Naive thymus-derived CD4-positive, alpha-beta T cell (primary cell): ENCODE data around the gene ICAM5. TPM values are rescaled to one million over a fixed set of nuclear protein-coding genes. Genes with fewer than 3 reads are reported as not detected.
"Not testable (repeated sequence)": the region's sequence is repeated elsewhere in the genome, so short reads cannot be mapped to it uniquely, and the experiment has no call there.

Experiments
- ATAC-seq: fragments of 150-1000 bp; cut with Tn5 transposase; 2 replicates; pipeline ENCODE4 v1.10.0; 2021; ENCODE audit warnings: mild to moderate bottlenecking, moderate library complexity
- CTCF ChIA-PET: fragments of 350-600 bp; sonication (Branson Sonifier 250); formaldehyde crosslinking; loops from one replicate; lab custom pipeline; 2021; ENCODE audit warnings: antibody characterized with exemption; lab: Charles Lee
- POLR2A ChIA-PET: fragments of 350-600 bp; sonication (Branson Sonifier 250); formaldehyde crosslinking; loops from one replicate; lab custom pipeline; 2021; ENCODE audit warnings: antibody characterized with exemption, inconsistent platforms; lab: Charles Lee
- DNase-seq, 9 donors: peaks; one replicate each; pipeline versions ENCODE4 v3.0.0 to v3.0.0-alpha.2; 2020 to 2022; ENCODE audit warnings: mixed read lengths in 1 of 9
- H3K27ac ChIP-seq: one replicate; pipeline ENCODE4 v1.7.0; 2013; ENCODE audit warnings: mild to moderate bottlenecking, low read depth, low read length, moderate library complexity
- H3K27me3 ChIP-seq, 2 donors: one replicate each; pipeline ENCODE4 v1.7.0; 2013; ENCODE audit warnings: low read length in 2 of 2, mild to moderate bottlenecking in 2 of 2, moderate library complexity in 2 of 2; ENCODE audit not compliant: control insufficient read depth in 2 of 2, insufficient read depth in 2 of 2
- H3K36me3 ChIP-seq, 3 experiments: 1 replicate in 2 of 3; 2 replicates in 1 of 3; pipeline ENCODE4 v1.7.0; 2013; ENCODE audit warnings: low read length in 3 of 3, mild to moderate bottlenecking in 3 of 3, moderate library complexity in 1 of 3; ENCODE audit not compliant: insufficient read depth in 3 of 3, control insufficient read depth in 2 of 3
- H3K4me1 ChIP-seq, 2 donors: one replicate each; pipeline ENCODE4 v1.7.0; 2013; ENCODE audit warnings: low read length in 2 of 2, mild to moderate bottlenecking in 2 of 2, moderate library complexity in 1 of 2; ENCODE audit not compliant: control insufficient read depth in 2 of 2, insufficient read depth in 2 of 2
- H3K4me3 ChIP-seq: 2 replicates; pipeline ENCODE4 v1.7.0; 2013; ENCODE audit warnings: mild to moderate bottlenecking, low read length
- H3K9me3 ChIP-seq, 3 experiments: 1 replicate in 2 of 3; 2 replicates in 1 of 3; pipeline ENCODE4 v1.7.0; 2013; ENCODE audit warnings: low read length in 3 of 3; ENCODE audit not compliant: control insufficient read depth in 2 of 3
- H3K27ac Mint-ChIP-seq, 9 donors: one replicate each; pipeline ENCODE4 v1.8.0; 2020 to 2022; ENCODE audit warnings: mixed read lengths in 9 of 9, mild to moderate bottlenecking in 8 of 9, moderate library complexity in 5 of 9, inconsistent platforms in 2 of 9
- H3K27me3 Mint-ChIP-seq, 5 donors: one replicate each; pipeline ENCODE4 v1.8.0; 2021 to 2022; ENCODE audit warnings: mixed read lengths in 5 of 5, mild to moderate bottlenecking in 1 of 5
- H3K36me3 Mint-ChIP-seq, 5 donors: one replicate each; pipeline ENCODE4 v1.8.0; 2020 to 2022; ENCODE audit warnings: mixed read lengths in 5 of 5, mild to moderate bottlenecking in 3 of 5, inconsistent platforms in 1 of 5
- H3K4me1 Mint-ChIP-seq, 7 donors: one replicate each; pipeline ENCODE4 v1.8.0; 2020 to 2022; ENCODE audit warnings: mixed read lengths in 7 of 7, mild to moderate bottlenecking in 3 of 7, inconsistent platforms in 1 of 7
- H3K4me3 Mint-ChIP-seq, 10 donors: one replicate each; pipeline ENCODE4 v1.8.0; 2020 to 2022; ENCODE audit warnings: mild to moderate bottlenecking in 10 of 10, mixed read lengths in 10 of 10, moderate library complexity in 6 of 10, inconsistent platforms in 2 of 10
- H3K9me3 Mint-ChIP-seq, 11 donors: one replicate each; pipeline ENCODE4 v1.8.0; 2020 to 2022; ENCODE audit warnings: mixed read lengths in 11 of 11, mild to moderate bottlenecking in 4 of 11, inconsistent platforms in 1 of 11, moderate library complexity in 1 of 11
- intact Hi-C, 2 donors: fragments of 100-400 bp; cut with micrococcal nuclease; formaldehyde crosslinking; loops; one replicate each; pipeline ENCODE4 v1.15.1; 2023
- polyA plus RNA-seq, 2 donors: library from polyadenylated mRNA; unstranded; fragments of 300-500 nt; fragmentation: Illumina TruSeq; gene quantifications; one replicate each; pipeline ENCODE4 v1.2.3, GENCODE V29; 2021
- total RNA-seq, 6 experiments: library from RNA in 5 of 6; stranded (reverse) in 5 of 6; gene quantifications; 1 replicate in 5 of 6; 2 replicates in 1 of 6; pipeline ENCODE4 v1.2.3 and lab custom pipeline; 2021 to 2026

Gene ICAM5
- total and polyA plus RNA-seq, 7 experiments from 2014 or later: 0.46 to 2.4 (median 0.48) TPM; not detected in 4

- Histone ChIP-seq H3K9me3 (no peaks in the 10 kb centered on the region), H3K27me3 (no peaks in the 10 kb centered on the region), H3K4me1 (peaks cover 17 to 31% of the 10 kb centered on the region in 2 donors), H3K4me3 (peak within 1 kb of the TSS; percentile 89), H3K27ac (peak within 1 kb of the TSS; percentile 91), H3K36me3 (peaks cover 4 to 67% (median 17%) of the 10 kb centered on the region in 3 experiments)
- ATAC-seq (peak; percentile 98), DNase-seq (peak; percentile 86 to 98 (median 97))
- peaks cover 0 to 24% (median 0%) of the 10 kb centered on the region in 5 donors for H3K36me3 Mint-ChIP-seq
- CTCF ChIA-PET: no interaction called here
- H3K27ac Mint-ChIP-seq: peak within 1 kb of the TSS; percentile 85 to 97 (median 95)
- H3K9me3 Mint-ChIP-seq: peaks cover 0 to 2% (median 0%) of the 10 kb centered on the region in 11 donors
- POLR2A ChIA-PET: interaction anchor here (0.5 to 2.5 kb wide), 10 partner anchors 10 to 1990 kb away, joined by 3 to 11 read pairs (median 4); partner anchors contain the start of genes DNMT1, FDX2, ICAM1 and ICAM5
- H3K4me3 Mint-ChIP-seq: peak within 1 kb of the TSS; percentile 89 to 98 (median 93)
- H3K27me3 Mint-ChIP-seq: no peaks in the 10 kb centered on the region
- H3K4me1 Mint-ChIP-seq: peaks cover 6 to 48% (median 33%) of the 10 kb centered on the region in 7 donors
- intact Hi-C loops: loop anchor here (1.0 to 5.0 kb wide), 17 partner anchors 16 to 628 kb away; partner anchors contain the start of genes CDC37 (in 2 of the 2), TYK2 (in 2 of the 2), CDKN2D (in 1 of the 2) and DNMT1 (in 1 of the 2)
These were observed 43.4 kb downstream of the ICAM5 start, which contains the start of gene RAVER1 for GRCh38 chr19:10332965-10333757. RAVER1 (minus strand) TSS chr19:10333529; CDS start chr19:10333507, 22 bp downstream.

DNA sequence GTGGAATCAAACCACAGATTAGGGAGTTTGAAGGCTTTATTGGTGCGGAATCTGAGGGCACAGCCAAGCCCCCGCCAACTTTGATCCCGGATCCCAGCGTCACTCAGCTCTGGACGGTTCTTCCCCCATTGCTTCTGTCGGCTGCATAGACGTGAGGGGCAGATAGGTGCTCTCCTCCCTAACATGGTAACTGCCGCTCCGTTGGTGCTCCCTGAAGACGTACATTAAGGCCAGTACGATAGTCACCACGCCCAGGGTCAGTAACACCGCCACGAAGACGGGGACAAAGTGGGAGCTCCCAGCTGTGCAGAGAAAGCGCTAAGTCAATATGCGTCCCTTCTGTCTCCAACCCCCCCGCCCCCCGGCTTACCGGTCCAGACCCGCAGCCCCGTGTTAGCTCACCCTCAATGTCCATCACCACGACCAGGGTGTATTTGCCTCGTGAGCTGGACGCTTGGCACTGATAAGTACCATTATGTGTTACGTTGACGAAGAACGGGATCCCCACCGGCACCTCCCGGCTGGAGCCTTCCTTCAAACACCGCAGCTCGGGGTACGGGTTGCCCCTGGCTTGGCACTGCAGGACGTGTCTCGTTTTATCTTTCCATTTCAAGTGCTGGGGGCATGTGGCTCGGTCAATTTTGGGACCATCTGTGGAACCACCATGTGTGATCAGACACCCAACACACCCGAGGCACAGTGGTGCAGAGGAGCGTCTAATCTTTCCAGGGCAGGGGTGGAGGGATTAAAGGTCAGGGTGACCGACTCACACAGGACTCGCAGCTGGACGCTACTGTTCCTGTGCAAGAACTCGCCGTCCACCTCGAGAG is 44.2 kb downstream of the ICAM5 start:
- Histone ChIP-seq H3K27ac (peak overlapping the region; percentile 91), H3K27me3 (no peaks in the 10 kb centered on the region), H3K9me3 (no peaks in the 10 kb centered on the region), H3K4me1 (peaks cover 24 to 37% of the 10 kb centered on the region in 2 donors), H3K4me3 (peak overlapping the region; percentile 89), H3K36me3 (peaks cover 4 to 59% (median 12%) of the 10 kb centered on the region in 3 experiments)
- peak overlapping the region; percentile 85 to 97 (median 95) for H3K27ac Mint-ChIP-seq
- H3K4me3 Mint-ChIP-seq: peak overlapping the region; percentile 89 to 98 (median 93)
- H3K4me1 Mint-ChIP-seq: peaks cover 14 to 56% (median 41%) of the 10 kb centered on the region in 7 donors
- H3K9me3 Mint-ChIP-seq: peaks cover 0 to 2% (median 0%) of the 10 kb centered on the region in 11 donors
- ChIA-PET CTCF (interaction anchor here (0.7 to 1.1 kb wide), 2 partner anchors 54 to 226 kb away, joined by 3 read pairs; no protein-coding TSS in a partner anchor), POLR2A (interaction anchor here (0.5 to 2.5 kb wide), 12 partner anchors 11 to 1991 kb away, joined by 3 to 11 read pairs (median 4); partner anchors contain the start of genes DNMT1, FDX2, ICAM1 and ICAM5)
- no peaks in the 10 kb centered on the region for H3K27me3 Mint-ChIP-seq
- DNase-seq (no peak), ATAC-seq (no peak)
- intact Hi-C loops: loop anchor here (1.0 to 5.0 kb wide), 17 partner anchors 17 to 627 kb away; partner anchors contain the start of genes CDC37 (in 2 of the 2), TYK2 (in 2 of the 2), CDKN2D (in 1 of the 2) and DNMT1 (in 1 of the 2)
- peaks cover 0 to 27% (median 0%) of the 10 kb centered on the region in 5 donors for H3K36me3 Mint-ChIP-seq

GRCh38 chr19:10334588-10335351 is 45.0 kb downstream of the ICAM5 start:
- intact Hi-C loops: loop anchor here (5.0 kb wide), 3 partner anchors 62 to 233 kb away; partner anchors contain the start of genes CDKN2D (in 1 of the 2), ICAM1 (in 1 of the 2) and KRI1 (in 1 of the 2)

GRCh38 chr19:10335352-10335985 is 45.7 kb downstream of the ICAM5 start:
- Mint-ChIP-seq H3K27me3 (no peaks in the 10 kb centered on the region), H3K27ac (peak overlapping the region in 1 of 9 donors; percentile 46), H3K4me3 (peak overlapping the region in 2 of 10 donors; percentile 7 to 38), H3K36me3 (peaks cover 0 to 20% (median 0%) of the 10 kb centered on the region in 5 donors), H3K9me3 (peaks cover 0 to 2% (median 0%) of the 10 kb centered on the region in 11 donors), H3K4me1 (peaks cover 17 to 68% (median 51%) of the 10 kb centered on the region in 7 donors)
- Histone ChIP-seq H3K4me3 (no peak overlapping the region), H3K9me3 (no peaks in the 10 kb centered on the region), H3K4me1 (peaks cover 34 to 45% of the 10 kb centered on the region in 2 donors), H3K36me3 (peaks cover 0 to 44% (median under 1%) of the 10 kb centered on the region in 3 experiments), H3K27ac (no peak overlapping the region), H3K27me3 (no peaks in the 10 kb centered on the region)
- POLR2A ChIA-PET: interaction anchor here (1.3 to 1.7 kb wide), 2 partner anchors 19 to 65 kb away, joined by 4 to 6 read pairs; partner anchors contain the start of gene ICAM1
- DNase-seq (no peak), ATAC-seq (no peak)
- intact Hi-C loops: no loop called here
- CTCF ChIA-PET: no interaction called here

More at GRCh38 chr19:10334588-10335351, 45.0 kb downstream of the ICAM5 start:
- H3K27me3 ChIP-seq: no peaks in the 10 kb centered on the region
- peaks cover 0 to 2% (median 0%) of the 10 kb centered on the region in 11 donors for H3K9me3 Mint-ChIP-seq
- DNase-seq (peak in 6 of 9 donors; percentile 15 to 64 (median 22)), ATAC-seq (no peak)
- peaks cover 0 to 23% (median 0%) of the 10 kb centered on the region in 5 donors for H3K36me3 Mint-ChIP-seq
- H3K4me3 Mint-ChIP-seq: peak overlapping the region in 5 of 10 donors; percentile 59 to 98 (median 66)
- no peak overlapping the region for H3K27ac ChIP-seq
- peak overlapping the region in 4 of 9 donors; percentile 9 to 95 (median 55) for H3K27ac Mint-ChIP-seq
- H3K36me3 ChIP-seq: peaks cover 4 to 51% (median 4%) of the 10 kb centered on the region in 3 experiments
- POLR2A ChIA-PET: interaction anchor here (0.6 to 2.5 kb wide), 5 partner anchors 10 to 1844 kb away, joined by 3 to 11 read pairs (median 8); partner anchors contain the start of genes FDX2 and TYK2
- H3K27me3 Mint-ChIP-seq: no peaks in the 10 kb centered on the region
- H3K4me1 Mint-ChIP-seq: peaks cover 17 to 64% (median 47%) of the 10 kb centered on the region in 7 donors
- CTCF ChIA-PET: interaction anchor here (0.7 to 1.1 kb wide), 2 partner anchors 53 to 227 kb away, joined by 3 read pairs; no protein-coding TSS in a partner anchor
- no peaks in the 10 kb centered on the region for H3K9me3 ChIP-seq
- no peak overlapping the region for H3K4me3 ChIP-seq
- H3K4me1 ChIP-seq: peaks cover 28 to 39% of the 10 kb centered on the region in 2 donors

- peaks cover 0 to 40% (median 0%) of the 10 kb centered on the region in 3 experiments for H3K36me3 ChIP-seq
- intact Hi-C loops, ATAC-seq, H3K27me3 Mint-ChIP-seq, H3K9me3 ChIP-seq, H3K9me3 Mint-ChIP-seq, DNase-seq, H3K27me3 ChIP-seq, H3K4me3 ChIP-seq, H3K27ac ChIP-seq: not testable (repeated sequence)
- H3K4me1 ChIP-seq: peaks cover 33 to 45% of the 10 kb centered on the region in 2 donors
- Mint-ChIP-seq H3K4me1 (peaks cover 17 to 72% (median 51%) of the 10 kb centered on the region in 7 donors), H3K36me3 (peaks cover 0 to 20% (median 0%) of the 10 kb centered on the region in 5 donors), H3K27ac (peak overlapping the region in 4 of 9 donors; percentile 9 to 51 (median 30)), H3K4me3 (peak overlapping the region in 4 of 10 donors; percentile 16 to 93 (median 48))
- POLR2A ChIA-PET: interaction anchor here (0.7 to 1.7 kb wide), 2 partner anchors 20 to 199 kb away, joined by 6 to 8 read pairs; no protein-coding TSS in a partner anchor
- CTCF ChIA-PET: interaction anchor here (0.7 kb wide), 1 partner anchor 197 kb away, joined by 6 read pairs; no protein-coding TSS in a partner anchor
These were observed 47.0 kb downstream of the ICAM5 start for GRCh38 chr19:10336725-10337124.
